ENCODE measurements around the gene COX8C. TPM values are rescaled to one million over a fixed set of nuclear protein-coding genes. Genes with fewer than 3 reads are reported as not detected.
A peak's percentile ranks its signal among the peaks of the same experiment; 100 is the strongest.

Gene COX8C
- total and polyA plus RNA-seq, 9 of the 15 experiments (the other 6 are each of a cell fraction or from before 2014, with no cell fraction given), result not detected

GRCh38 chr14:93305725-93306418 is 41.1 kb upstream of the COX8C start:
- no peaks in the 10 kb centered on the region; the same call in 1 of the 2 replicates for H4K20me1 ChIP-seq (replicated peaks; ENCODE audit: control insufficient read depth, insufficient read depth, low read length)
- no peaks in the 10 kb centered on the region for H3K9me3 ChIP-seq (replicated peaks; ENCODE audit: control insufficient read depth, insufficient read depth, low read depth, low read length)
- BruUV-seq (replicated peaks), result no TSS peak
- no peaks in the 10 kb centered on the region for H3K36me3 ChIP-seq (ENCODE audit: control insufficient read depth, insufficient read depth, low read length)
- H3K4me3 ChIP-seq, result no peak overlapping the region
- ATAC-seq (no peak), DNase-seq (ENCODE audit: extremely low read depth in 1 of 4, low spot score in 3 of 4) (no peak), FAIRE-seq (no peak)
- H3K27me3 ChIP-seq (ENCODE audit: control insufficient read depth in 2 of 2, insufficient read depth in 2 of 2, low read length in 2 of 2), result no peaks in the 10 kb centered on the region
- POLR2A ChIA-PET, result no interaction called here
- peaks cover 65% of the 10 kb centered on the region for H3K79me2 ChIP-seq (ENCODE audit: control insufficient read depth, insufficient read depth, low read length)
- CTCF ChIA-PET (ENCODE audit: low intra/inter-chr PET ratio), result interaction anchor here (0.6 kb wide), 1 partner anchor 298 kb away, joined by 5 read pairs; no protein-coding TSS in a partner anchor
- peaks cover 0 to 27% of the 10 kb centered on the region in 2 experiments; a peak in 4 of 5 replicates for H3K4me1 ChIP-seq (replicated peaks in 1 of 2; ENCODE audit: control insufficient read depth in 2 of 2, insufficient read depth in 2 of 2, low read length in 2 of 2)
- intact Hi-C loops (cut with micrococcal nuclease) (no loop called here), in situ Hi-C loops (cut with MboI) (no loop called here)
- TF ChIP-seq, protein P1, sequence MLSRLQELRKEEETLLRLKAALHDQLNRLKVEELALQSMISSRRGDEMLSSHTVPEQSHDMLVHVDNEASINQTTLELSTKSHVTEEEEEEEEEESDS (CRISPR knock-in tag; IDR thresholded peaks at IDR 0.05), result no peak
- TF ChIP-seq EP300 (IDR thresholded peaks at IDR 0.05; ENCODE audit: low read length), result no peak
- TF ChIP-seq HNRNPUL1 (IDR thresholded peaks at IDR 0.05; ENCODE audit: low read length), result no peak
- no peaks in the 10 kb centered on the region for H3K9me1 ChIP-seq (ENCODE audit: control insufficient read depth, insufficient read depth, low read length)
- no peak overlapping the region for H3K27ac ChIP-seq (ENCODE audit: extremely low read depth, low read depth, low read length)
- H3K9ac ChIP-seq (ENCODE audit: insufficient read depth in 1 of 2, low read depth in 2 of 2, low read length in 2 of 2), result no peak overlapping the region
- 53% methylated on average over 5 of the region's 6 CpGs for WGBS (ENCODE audit: insufficient coverage, low coverage, missing lambda C conversion rate)
- no peak overlapping the region for H2AFZ ChIP-seq (ENCODE audit: low read depth, low read length)
- H3K4me2 ChIP-seq (ENCODE audit: insufficient read depth, low read length), result no peak overlapping the region

- TF ChIP-seq ETV5 (CRISPR knock-in tag; IDR thresholded peaks at IDR 0.05; ENCODE audit: low read depth), result no peak
- peak; percentile 68 for TF ChIP-seq ZNF316 (IDR thresholded peaks at IDR 0.05)
- peak; percentile 36; the same call in 1 of the 2 replicates for TF ChIP-seq C11orf30 (IDR thresholded peaks at IDR 0.05; ENCODE audit: low read depth)
- no peaks in the 10 kb centered on the region for H3K27me3 ChIP-seq (ENCODE audit: control insufficient read depth in 2 of 2, insufficient read depth in 2 of 2, low read length in 2 of 2)
- no peak overlapping the region for H3K27ac ChIP-seq (ENCODE audit: extremely low read depth, low read depth, low read length)
- H3K9ac ChIP-seq (ENCODE audit: insufficient read depth in 1 of 2, low read depth in 2 of 2, low read length in 2 of 2), result no peak overlapping the region; a peak in 1 of 4 replicates
- DNase-seq (ENCODE audit: extremely low read depth in 1 of 4, low spot score in 3 of 4) (no peak), ATAC-seq (no peak), FAIRE-seq (no peak)
- H3K4me2 ChIP-seq (ENCODE audit: insufficient read depth, low read length), result no peak overlapping the region
- no peak overlapping the region for H2AFZ ChIP-seq (ENCODE audit: low read depth, low read length)
- no TSS peak for BruUV-seq (replicated peaks)
- no peaks in the 10 kb centered on the region for H3K36me3 ChIP-seq (ENCODE audit: control insufficient read depth, insufficient read depth, low read length)
- H4K20me1 ChIP-seq (replicated peaks; ENCODE audit: control insufficient read depth, insufficient read depth, low read length), result no peaks in the 10 kb centered on the region; the same call in 1 of the 2 replicates
- intact Hi-C loops (cut with micrococcal nuclease) (no loop called here), in situ Hi-C loops (cut with MboI) (no loop called here)
- POLR2A ChIA-PET, result no interaction called here
- H3K4me3 ChIP-seq, result no peak overlapping the region
- CTCF ChIA-PET (ENCODE audit: low intra/inter-chr PET ratio), result interaction anchor here (0.9 kb wide), 1 partner anchor 73 kb away, joined by 3 read pairs; no protein-coding TSS in a partner anchor
- H3K9me1 ChIP-seq (ENCODE audit: control insufficient read depth, insufficient read depth, low read length), result no peaks in the 10 kb centered on the region
- H3K4me1 ChIP-seq (replicated peaks in 1 of 2; ENCODE audit: control insufficient read depth in 2 of 2, insufficient read depth in 2 of 2, low read length in 2 of 2), result peaks cover 0 to 27% of the 10 kb centered on the region in 2 experiments; a peak in 4 of 5 replicates
- peaks cover 61% of the 10 kb centered on the region for H3K79me2 ChIP-seq (ENCODE audit: control insufficient read depth, insufficient read depth, low read length)
- H3K9me3 ChIP-seq (replicated peaks; ENCODE audit: control insufficient read depth, insufficient read depth, low read depth, low read length), result no peaks in the 10 kb centered on the region
Measured at GRCh38 chr14:93306812-93307211, 40.2 kb upstream of the COX8C start.
